PC-9 (cell line): Measurements from ENCODE around the gene PRKCH. TPM values are rescaled to one million over a fixed set of nuclear protein-coding genes. Genes with fewer than 3 reads are reported as not detected.

Experiments
- BruUV-seq: library from RNA; stranded (reverse); fragments of 400-500 nt; replicated peaks from 2 replicates; lab custom pipeline; 2021; lab: Mats Ljungman, UMichigan
- CTCF ChIA-PET: fragments of 300-600 bp; sonication (Branson Sonifier 250); formaldehyde crosslinking; loops from one replicate; lab custom pipeline; 2022; ENCODE audit warnings: antibody characterized with exemption; lab: Charles Lee
- POLR2A ChIA-PET: fragments of 300-600 bp; sonication (Branson Sonifier 250); formaldehyde crosslinking; loops from one replicate; lab custom pipeline; 2022; ENCODE audit warnings: antibody characterized with exemption; ENCODE audit not compliant: unreplicated experiment; lab: Charles Lee
- DNase-seq, 2 experiments: peaks; one replicate each; pipeline versions ENCODE4 v3.0.0 to v3.0.0-alpha.2; 2015 to 2022; ENCODE audit warnings: mixed read lengths in 1 of 2
- H2AFZ ChIP-seq: fragments of 200-600 bp; sonication (generic); 2 replicates; pipeline ENCODE4 v1.8.1; 2017; ENCODE audit warnings: antibody characterized with exemption
- H3F3A ChIP-seq: fragments of 200-600 bp; sonication (generic); 2 replicates; pipeline ENCODE4 v1.8.1; 2017; ENCODE audit warnings: antibody characterized with exemption, mild to moderate bottlenecking, low read depth; ENCODE audit not compliant: insufficient read depth
- H3K27ac ChIP-seq: fragments of 200-600 bp; sonication (generic); 2 replicates; pipeline ENCODE4 v1.6.1; 2016; ENCODE audit warnings: mixed run types
- H3K27me3 ChIP-seq: fragments of 200-600 bp; sonication (generic); 2 replicates; pipeline ENCODE4 v1.6.1; 2016; ENCODE audit warnings: low read depth, mixed run types; ENCODE audit not compliant: insufficient read depth
- H3K36me3 ChIP-seq: fragments of 200-600 bp; sonication (generic); 2 replicates; pipeline ENCODE4 v1.6.1; 2016; ENCODE audit warnings: low read depth, mixed run types
- H3K4me1 ChIP-seq: fragments of 200-600 bp; sonication (generic); replicated peaks from 2 replicates; pipeline ENCODE4 v1.6.1; 2016; ENCODE audit warnings: mixed run types; ENCODE audit not compliant: insufficient read depth
- H3K4me2 ChIP-seq: fragments of 200-600 bp; sonication (generic); 2 replicates; pipeline ENCODE4 v1.6.1; 2017; ENCODE audit warnings: mixed run types
- H3K4me3 ChIP-seq: fragments of 200-600 bp; sonication (generic); 2 replicates; pipeline ENCODE4 v1.6.1; 2016; ENCODE audit warnings: mixed run types
- H3K79me2 ChIP-seq: fragments of 200-600 bp; sonication (generic); 2 replicates; pipeline ENCODE4 v1.6.1; 2017; ENCODE audit warnings: low read depth, mixed run types
- H3K9me2 ChIP-seq: fragments of 200-600 bp; sonication (generic); 2 replicates; pipeline ENCODE4 v1.8.1; 2017; ENCODE audit warnings: mild to moderate bottlenecking; ENCODE audit not compliant: insufficient read depth
- H3K9me3 ChIP-seq: fragments of 200-600 bp; sonication (generic); 2 replicates; pipeline ENCODE4 v1.8.1; 2016; ENCODE audit warnings: low read depth; ENCODE audit not compliant: insufficient read depth
- H4K20me1 ChIP-seq: fragments of 200-600 bp; sonication (generic); 2 replicates; pipeline ENCODE4 v1.8.1; 2017; ENCODE audit not compliant: insufficient read depth
- CTCF ChIP-seq: fragments of 200-600 bp; sonication (generic); conservative IDR thresholded peaks from 2 replicates; pipeline ENCODE4 v1.6.1; 2017; ENCODE audit warnings: mixed run types, antibody characterized with exemption, mild to moderate bottlenecking, moderate library complexity
- EZH2 ChIP-seq: fragments of 200-600 bp; sonication (generic); IDR thresholded peaks from 2 replicates; pipeline ENCODE4 v1.8.0; 2017; ENCODE audit warnings: antibody characterized with exemption, low read depth
- intact Hi-C: fragments of 100-400 bp; cut with micrococcal nuclease; formaldehyde crosslinking; loops from one replicate; pipeline ENCODE4 v1.10.0; 2022; ENCODE audit not compliant: unreplicated experiment
- total RNA-seq: library from RNA; stranded (reverse); gene quantifications from 2 replicates; pipeline ENCODE4 v1.2.3, GENCODE V29; 2021

PRKCH gene
- total RNA-seq, 1 experiment from 2014 or later, result 32.4 TPM

GRCh38 chr14:61483476-61483875 is 162.1 kb downstream of the PRKCH start:
- Histone ChIP-seq H3F3A (peaks cover 55% of the 10 kb centered on the region), H3K9me2 (no peaks in the 10 kb centered on the region), H3K9me3 (no peaks in the 10 kb centered on the region), H3K4me2 (no peak overlapping the region), H3K27ac (peak overlapping the region; percentile 1; the same call in 1 of the 2 replicates), H2AFZ (no peak overlapping the region), H3K4me1 (peaks cover 73% of the 10 kb centered on the region), H3K36me3 (peaks cover 9% of the 10 kb centered on the region; the same call in 1 of the 2 replicates), H3K27me3 (no peaks in the 10 kb centered on the region), H3K4me3 (no peak overlapping the region), H3K79me2 (peaks cover 31% of the 10 kb centered on the region; the same call in 1 of the 2 replicates), H4K20me1 (no peaks in the 10 kb centered on the region)
- DNase-seq, result no peak
- ChIA-PET CTCF (interaction anchor here (0.7 kb wide), 2 partner anchors 40 to 134 kb away, joined by 6 to 18 read pairs; no protein-coding TSS in a partner anchor), POLR2A (interaction anchor here (0.5 kb wide), 1 partner anchor 81 kb away, joined by 11 read pairs; no protein-coding TSS in a partner anchor)
- no TSS peak for BruUV-seq
- no peak for TF ChIP-seq EZH2
- TF ChIP-seq CTCF, result no peak
- intact Hi-C loops, result no loop called here

- Histone ChIP-seq H3K9me3 (no peaks in the 10 kb centered on the region), H3K79me2 (peaks cover 26% of the 10 kb centered on the region; the same call in 1 of the 2 replicates), H3F3A (peaks cover 49% of the 10 kb centered on the region), H3K27me3 (no peaks in the 10 kb centered on the region), H4K20me1 (no peaks in the 10 kb centered on the region), H3K9me2 (no peaks in the 10 kb centered on the region), H3K36me3 (peaks cover 11% of the 10 kb centered on the region; the same call in 1 of the 2 replicates), H3K4me1 (peaks cover 67% of the 10 kb centered on the region), H3K27ac (peak overlapping the region; percentile 83), H3K4me3 (no peak overlapping the region), H3K4me2 (0 out of 2 replicates have a peak overlapping the region, but pooled peaks have one; percentile 56), H2AFZ (no peak overlapping the region)
- no peak for DNase-seq
- TF ChIP-seq EZH2 (no peak), CTCF (no peak)
- intact Hi-C loops, result no loop called here
- POLR2A ChIA-PET, result interaction anchor here (0.6 kb wide), 1 partner anchor 285 kb away, joined by 5 read pairs; no protein-coding TSS in a partner anchor
- CTCF ChIA-PET, result interaction anchor here (0.7 kb wide), 2 partner anchors 40 to 134 kb away, joined by 6 to 18 read pairs; no protein-coding TSS in a partner anchor
- BruUV-seq, result no TSS peak
These were observed 162.7 kb downstream of the PRKCH start for GRCh38 chr14:61484031-61484430.

- peaks cover 40% of the 10 kb centered on the region for H3F3A ChIP-seq
- H3K79me2 ChIP-seq, result peaks cover 21% of the 10 kb centered on the region; the same call in 1 of the 2 replicates
- intact Hi-C loops, result no loop called here
These were observed 163.6 kb downstream of the PRKCH start for GRCh38 chr14:61484826-61485584.

More at GRCh38 chr14:61484826-61485584, 163.6 kb downstream of the PRKCH start:
- Histone ChIP-seq H3K4me3 (peak overlapping the region; percentile 8), H2AFZ (no peak overlapping the region), H3K4me1 (peaks cover 57% of the 10 kb centered on the region), H3K27me3 (no peaks in the 10 kb centered on the region), H3K27ac (peak overlapping the region; percentile 83), H3K9me2 (no peaks in the 10 kb centered on the region), H4K20me1 (no peaks in the 10 kb centered on the region), H3K36me3 (peaks cover 11% of the 10 kb centered on the region; the same call in 1 of the 2 replicates), H3K4me2 (peak overlapping the region; percentile 56), H3K9me3 (no peaks in the 10 kb centered on the region)
- ChIA-PET CTCF (interaction anchor here (0.6 kb wide), 1 partner anchor 267 kb away, joined by 4 read pairs; no protein-coding TSS in a partner anchor), POLR2A (interaction anchor here (0.9 kb wide), 1 partner anchor 39 kb away, joined by 3 read pairs; no protein-coding TSS in a partner anchor)
- no TSS peak for BruUV-seq
- TF ChIP-seq EZH2 (no peak), CTCF (no peak)
- peak; percentile 68 to 94 for DNase-seq
